Measurements from ENCODE around the gene ASCL1.

The ASCL1 gene

GRCh38 chr12:102927220-102927619 lies 30.3 kb upstream of the ASCL1 start:
- DNase-seq (ENCODE audit: low read depth): no peak
- TF ChIP-seq, protein P1, sequence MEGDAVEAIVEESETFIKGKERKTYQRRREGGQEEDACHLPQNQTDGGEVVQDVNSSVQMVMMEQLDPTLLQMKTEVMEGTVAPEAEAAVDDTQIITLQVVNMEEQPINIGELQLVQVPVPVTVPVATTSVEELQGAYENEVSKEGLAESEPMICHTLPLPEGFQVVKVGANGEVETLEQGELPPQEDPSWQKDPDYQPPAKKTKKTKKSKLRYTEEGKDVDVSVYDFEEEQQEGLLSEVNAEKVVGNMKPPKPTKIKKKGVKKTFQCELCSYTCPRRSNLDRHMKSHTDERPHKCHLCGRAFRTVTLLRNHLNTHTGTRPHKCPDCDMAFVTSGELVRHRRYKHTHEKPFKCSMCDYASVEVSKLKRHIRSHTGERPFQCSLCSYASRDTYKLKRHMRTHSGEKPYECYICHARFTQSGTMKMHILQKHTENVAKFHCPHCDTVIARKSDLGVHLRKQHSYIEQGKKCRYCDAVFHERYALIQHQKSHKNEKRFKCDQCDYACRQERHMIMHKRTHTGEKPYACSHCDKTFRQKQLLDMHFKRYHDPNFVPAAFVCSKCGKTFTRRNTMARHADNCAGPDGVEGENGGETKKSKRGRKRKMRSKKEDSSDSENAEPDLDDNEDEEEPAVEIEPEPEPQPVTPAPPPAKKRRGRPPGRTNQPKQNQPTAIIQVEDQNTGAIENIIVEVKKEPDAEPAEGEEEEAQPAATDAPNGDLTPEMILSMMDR (conservative IDR thresholded peaks at IDR 0.05; ENCODE audit: low read depth, low read length): no peak
- H3K4me3 ChIP-seq (ENCODE audit: low read depth, low read length): no peak overlapping the region

DNA sequence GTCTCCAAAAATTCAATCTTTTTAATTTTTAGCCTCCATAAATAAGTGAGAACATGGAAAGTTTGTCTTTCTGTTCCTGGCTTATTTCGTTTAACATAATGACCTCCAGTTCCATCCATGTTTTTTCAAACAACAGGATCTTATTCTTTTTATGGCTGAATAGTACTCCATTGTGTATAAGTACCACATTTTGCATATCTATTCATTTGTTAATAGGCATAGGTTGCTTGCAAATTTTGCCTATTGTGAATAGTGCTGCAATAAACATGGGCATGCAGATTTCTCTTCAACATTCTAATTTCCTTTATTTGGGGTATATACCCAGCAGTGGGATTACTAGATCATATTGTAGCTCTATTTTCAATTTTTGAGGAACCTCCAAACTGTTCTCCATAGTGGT lies 24.3 kb upstream of the ASCL1 start:
- no peak overlapping the region for H3K4me3 ChIP-seq (ENCODE audit: low read depth, low read length)
- DNase-seq (ENCODE audit: low read depth): no peak
- TF ChIP-seq, protein P1 (conservative IDR thresholded peaks at IDR 0.05; ENCODE audit: low read depth, low read length): no peak

GRCh38 chr12:102939059-102939458 lies 18.4 kb upstream of the ASCL1 start:
- TF ChIP-seq, protein P1 (conservative IDR thresholded peaks at IDR 0.05; ENCODE audit: low read depth, low read length): no peak
- no peak overlapping the region for H3K4me3 ChIP-seq (ENCODE audit: low read depth, low read length)

DNA sequence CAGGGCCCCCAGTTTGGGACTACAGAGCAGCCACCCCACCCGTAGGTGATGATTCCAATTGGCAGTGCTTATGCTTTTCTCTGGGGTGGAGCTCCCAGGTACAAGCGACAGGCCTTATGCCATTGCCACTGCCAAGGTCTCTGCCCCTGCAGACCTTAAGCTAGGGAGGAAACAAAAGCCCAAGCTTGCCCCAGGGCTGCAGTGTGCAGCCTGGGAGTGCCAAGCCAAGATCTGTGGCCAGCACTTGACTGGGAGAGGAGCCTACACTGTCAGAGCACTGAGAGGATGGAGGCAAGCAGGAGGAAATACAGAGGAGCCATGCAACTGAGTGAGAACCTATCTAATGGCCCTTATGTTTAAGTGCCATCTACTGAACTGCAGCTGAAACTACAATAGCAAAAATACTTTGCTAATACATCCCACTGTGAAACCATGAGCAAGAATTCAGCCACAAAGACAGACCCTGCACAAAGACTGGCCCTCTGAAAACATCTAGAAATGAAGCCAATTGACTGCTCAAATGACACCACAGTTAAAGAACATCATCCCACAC lies 17.7 kb upstream of the ASCL1 start:
- TF ChIP-seq, protein P1 (conservative IDR thresholded peaks at IDR 0.05; ENCODE audit: low read depth, low read length): no peak
- no peak for DNase-seq (ENCODE audit: low read depth)
- no peak overlapping the region for H3K4me3 ChIP-seq (ENCODE audit: low read depth, low read length)

More at GRCh38 chr12:102939059-102939458, 18.4 kb upstream of the ASCL1 start:
- no peak for DNase-seq (ENCODE audit: low read depth)

- no peak overlapping the region for H3K4me3 ChIP-seq (ENCODE audit: low read depth, low read length)
- no peak for DNase-seq (ENCODE audit: low read depth)
- TF ChIP-seq, protein P1 (conservative IDR thresholded peaks at IDR 0.05; ENCODE audit: low read depth, low read length): no peak
These were observed 11.4 kb upstream of the ASCL1 start for GRCh38 chr12:102946042-102946441.

DNA sequence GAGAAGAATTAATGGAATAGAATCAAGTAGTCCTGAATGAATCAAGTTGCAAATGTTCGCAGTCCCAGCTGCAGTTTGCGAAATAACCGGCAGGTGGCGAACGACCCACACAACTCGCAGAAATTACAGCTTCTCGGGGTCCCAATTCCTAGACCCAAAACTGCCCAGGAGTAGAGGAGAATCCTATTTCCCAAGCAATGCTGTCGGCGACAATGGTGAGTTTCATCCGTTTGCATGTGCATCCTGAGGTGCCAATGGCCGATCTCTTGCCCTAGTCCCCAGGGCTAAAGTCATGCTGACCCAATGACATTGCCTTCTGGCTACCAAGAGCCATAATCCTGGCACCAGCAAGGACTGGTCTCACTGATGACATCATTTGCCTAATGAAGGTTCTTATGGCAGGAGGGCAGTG lies 8.5 kb upstream of the ASCL1 start:
- TF ChIP-seq, protein P1 (conservative IDR thresholded peaks at IDR 0.05; ENCODE audit: low read depth, low read length): peak; percentile 89
- DNase-seq (ENCODE audit: low read depth): peak; percentile 64
- no peak overlapping the region for H3K4me3 ChIP-seq (ENCODE audit: low read depth, low read length)

Data from choroid plexus epithelial cell (primary cell).